HG03520 (cell line): Measurements from ENCODE around the gene FGFR3.

ENCODE experiments used
- ATAC-seq: cut with Tn5 transposase; IDR thresholded peaks from one replicate; pipeline ENCODE4 v1.9.1; 2021; ENCODE audit warnings: mild to moderate bottlenecking, moderate library complexity; ENCODE audit not compliant: unreplicated experiment

The FGFR3 gene

GRCh38 chr4:1801286-1801958 is 8.3 kb downstream of the FGFR3 start:
- ATAC-seq, result no peak

GRCh38 chr4:1802151-1802715 is 9.1 kb downstream of the FGFR3 start:
- no peak for ATAC-seq

GRCh38 chr4:1802720-1803522 is 9.8 kb downstream of the FGFR3 start:
- ATAC-seq, result no peak

- no peak for ATAC-seq
Measured at GRCh38 chr4:1803523-1804423, 10.7 kb downstream of the FGFR3 start.

- ATAC-seq, result no peak
Measured at GRCh38 chr4:1804638-1805492, 11.8 kb downstream of the FGFR3 start.

GRCh38 chr4:1805493-1806222 is 12.6 kb downstream of the FGFR3 start:
- ATAC-seq, result no peak

GRCh38 chr4:1806223-1806564 is 13.1 kb downstream of the FGFR3 start:
- no peak for ATAC-seq

- ATAC-seq, result no peak
Measured at GRCh38 chr4:1806596-1807331, 13.7 kb downstream of the FGFR3 start.

GRCh38 chr4:1807332-1807777 is 14.3 kb downstream of the FGFR3 start:
- ATAC-seq, result no peak

- ATAC-seq, result no peak
Measured at GRCh38 chr4:1808396-1808795, 15.3 kb downstream of the FGFR3 start.

GRCh38 chr4:1808851-1809753 is 16.0 kb downstream of the FGFR3 start:
- no peak for ATAC-seq

GRCh38 chr4:1809754-1810502 is 16.8 kb downstream of the FGFR3 start:
- ATAC-seq, result no peak

GRCh38 chr4:1810765-1811164 is 17.7 kb downstream of the FGFR3 start:
- ATAC-seq, result no peak

- ATAC-seq, result no peak
Measured at GRCh38 chr4:1812720-1813119, 19.6 kb downstream of the FGFR3 start.

- no peak for ATAC-seq
Measured at GRCh38 chr4:1813231-1813630, 20.1 kb downstream of the FGFR3 start.

GRCh38 chr4:1813915-1814314 is 20.8 kb downstream of the FGFR3 start:
- no peak for ATAC-seq

- ATAC-seq, result no peak
Measured at GRCh38 chr4:1814453-1814852, 21.4 kb downstream of the FGFR3 start.
